Left ventricle myocardium inferior (tissue), 1 donor: ENCODE data around the gene IL32. TPM values are rescaled to one million over a fixed set of nuclear protein-coding genes. Genes with fewer than 3 reads are reported as not detected.

Experiments used
- DNase-seq: peaks from one replicate; pipeline ENCODE4 v3.0.0-alpha.2; 2020
- H3K27ac ChIP-seq: fragments of 200-600 bp; replicated peaks from 2 replicates; pipeline ENCODE4 v1.8.0; 2021
- H3K27me3 ChIP-seq: fragments of 200-600 bp; 2 replicates; pipeline ENCODE4 v1.8.0; 2021; ENCODE audit warnings: low read depth
- H3K36me3 ChIP-seq: fragments of 200-600 bp; 2 replicates; pipeline ENCODE4 v1.8.0; 2021
- H3K4me1 ChIP-seq: fragments of 200-600 bp; 2 replicates; pipeline ENCODE4 v1.8.0; 2021
- H3K4me3 ChIP-seq: fragments of 200-600 bp; 2 replicates; pipeline ENCODE4 v1.8.0; 2021; ENCODE audit warnings: mild to moderate bottlenecking, moderate library complexity
- H3K9me3 ChIP-seq: fragments of 200-600 bp; replicated peaks from 2 replicates; pipeline ENCODE4 v1.8.0; 2021
- intact Hi-C: fragments of 100-400 bp; cut with micrococcal nuclease; formaldehyde crosslinking; loops from one replicate; pipeline ENCODE4 v1.11.0; 2022
- total RNA-seq: library from RNA; stranded (reverse); fragmentation: NEBNext Ultra II Directional; extraction: Animal tissue kit (Norgen Biotek cat#: 25700); gene quantifications from one replicate; pipeline ENCODE4 v1.2.1, GENCODE V29; 2021
- TF ChIP-seq, protein P1 (sequence below): fragments of 200-600 bp; IDR thresholded peaks from 2 replicates; pipeline ENCODE4 v1.8.0; 2021; ENCODE audit warnings: antibody characterized with exemption, mild to moderate bottlenecking, borderline replicate concordance
- donor health status: DM: no; HTN: yes; CAD: no; lungs with severe emphysema.

Gene IL32
- total RNA-seq, 1 donor from 2014 or later = 36.3 TPM

DNA sequence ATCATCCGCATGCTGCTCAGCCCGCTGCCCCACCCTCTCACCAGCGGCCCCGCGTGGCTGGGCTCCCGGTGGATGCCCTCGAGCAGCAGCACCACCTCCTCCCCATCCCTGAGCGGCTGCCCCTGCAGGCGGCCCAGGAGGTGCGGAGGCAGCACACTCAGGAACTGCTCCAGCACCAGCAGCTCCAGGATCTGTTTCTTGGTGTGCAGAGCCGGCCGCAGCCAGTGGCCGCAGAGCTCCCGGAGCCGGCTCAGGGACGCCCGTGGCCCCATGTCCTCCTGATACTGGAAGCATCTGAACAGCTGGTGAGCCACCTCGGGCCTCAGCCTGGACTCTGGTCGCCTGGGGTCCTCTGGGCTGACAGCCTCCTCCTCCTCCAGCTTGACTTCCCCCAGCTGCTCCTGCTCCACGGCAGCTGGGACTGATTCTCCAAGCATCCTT lies 27.1 kb downstream of the IL32 start:
- Histone ChIP-seq H3K4me3 (no peak overlapping the region), H3K9me3 (no peaks in the 10 kb centered on the region), H3K27me3 (peaks cover 27% of the 10 kb centered on the region), H3K4me1 (peaks cover 10% of the 10 kb centered on the region), H3K27ac (no peak overlapping the region), H3K36me3 (no peaks in the 10 kb centered on the region)
- no peak for DNase-seq
- intact Hi-C loops = no loop called here
- TF ChIP-seq, protein P1, sequence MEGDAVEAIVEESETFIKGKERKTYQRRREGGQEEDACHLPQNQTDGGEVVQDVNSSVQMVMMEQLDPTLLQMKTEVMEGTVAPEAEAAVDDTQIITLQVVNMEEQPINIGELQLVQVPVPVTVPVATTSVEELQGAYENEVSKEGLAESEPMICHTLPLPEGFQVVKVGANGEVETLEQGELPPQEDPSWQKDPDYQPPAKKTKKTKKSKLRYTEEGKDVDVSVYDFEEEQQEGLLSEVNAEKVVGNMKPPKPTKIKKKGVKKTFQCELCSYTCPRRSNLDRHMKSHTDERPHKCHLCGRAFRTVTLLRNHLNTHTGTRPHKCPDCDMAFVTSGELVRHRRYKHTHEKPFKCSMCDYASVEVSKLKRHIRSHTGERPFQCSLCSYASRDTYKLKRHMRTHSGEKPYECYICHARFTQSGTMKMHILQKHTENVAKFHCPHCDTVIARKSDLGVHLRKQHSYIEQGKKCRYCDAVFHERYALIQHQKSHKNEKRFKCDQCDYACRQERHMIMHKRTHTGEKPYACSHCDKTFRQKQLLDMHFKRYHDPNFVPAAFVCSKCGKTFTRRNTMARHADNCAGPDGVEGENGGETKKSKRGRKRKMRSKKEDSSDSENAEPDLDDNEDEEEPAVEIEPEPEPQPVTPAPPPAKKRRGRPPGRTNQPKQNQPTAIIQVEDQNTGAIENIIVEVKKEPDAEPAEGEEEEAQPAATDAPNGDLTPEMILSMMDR = no peak

DNA sequence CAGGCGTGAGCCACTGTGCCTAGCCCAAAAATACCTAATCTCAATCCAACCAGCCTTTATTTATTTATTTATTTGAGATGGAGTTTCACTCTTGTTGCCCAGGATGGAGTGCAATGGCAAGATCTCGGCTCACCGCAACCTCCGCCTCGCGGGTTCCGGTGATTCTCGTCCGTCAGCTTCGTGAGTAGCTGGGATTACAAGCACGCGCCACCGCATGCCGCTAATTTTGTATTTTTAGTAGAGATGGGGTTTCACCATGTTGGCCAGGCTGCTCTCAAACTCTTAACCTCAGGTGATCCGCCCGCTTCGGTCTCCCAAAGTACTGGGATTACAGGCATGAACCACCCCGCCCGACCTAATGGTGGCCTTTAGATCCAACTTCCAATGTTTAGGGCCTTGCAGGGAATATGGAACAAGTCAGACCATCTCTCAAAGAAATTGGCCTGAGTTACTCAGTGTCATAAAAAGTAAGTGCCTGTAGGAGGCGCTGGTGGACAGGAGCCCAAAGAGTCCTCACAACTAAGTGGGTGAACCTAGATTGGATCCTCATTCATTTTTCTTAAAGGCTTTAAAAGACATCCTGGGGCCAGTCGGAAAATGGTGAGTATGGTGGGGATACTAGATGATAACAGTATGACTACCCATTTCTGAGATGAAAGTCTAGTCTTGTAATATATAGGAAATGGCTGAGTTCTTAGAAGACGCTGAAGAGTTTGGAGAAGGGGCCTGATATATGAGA lies 29.0 kb downstream of the IL32 start:
- intact Hi-C loops = no loop called here
- no peaks in the 10 kb centered on the region for H3K36me3 ChIP-seq
- no peak for DNase-seq
- peaks cover 33% of the 10 kb centered on the region for H3K27me3 ChIP-seq
- H3K9me3 ChIP-seq = no peaks in the 10 kb centered on the region
- TF ChIP-seq, protein P1 = peak; percentile 57
- no peak overlapping the region for H3K4me3 ChIP-seq
- H3K4me1 ChIP-seq = peaks cover 1% of the 10 kb centered on the region
- no peak overlapping the region for H3K27ac ChIP-seq

DNA sequence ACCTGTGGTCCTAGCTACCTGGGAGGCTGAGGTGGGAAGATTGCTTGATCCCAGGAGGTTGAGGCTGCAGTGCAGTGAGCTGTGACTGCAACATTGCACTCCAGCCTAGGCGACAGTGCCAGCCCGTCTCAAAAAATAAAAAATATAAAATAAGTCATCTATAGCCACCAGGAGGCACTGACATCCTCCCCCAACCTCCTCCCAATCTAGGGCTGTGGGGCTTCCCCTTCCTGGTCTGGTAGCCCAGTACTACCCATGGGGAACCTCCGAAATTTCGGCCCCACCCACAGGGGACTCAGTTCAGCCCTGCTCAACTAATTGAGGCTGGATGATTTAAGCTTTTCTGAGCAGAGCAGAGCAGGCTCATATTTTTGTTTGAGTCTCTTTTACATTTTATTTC lies 30.4 kb downstream of the IL32 start:
- peaks cover 37% of the 10 kb centered on the region for H3K27me3 ChIP-seq
- H3K4me3 ChIP-seq = no peak overlapping the region
- intact Hi-C loops = no loop called here
- H3K4me1 ChIP-seq = peaks cover 13% of the 10 kb centered on the region
- DNase-seq = no peak
- H3K9me3 ChIP-seq = no peaks in the 10 kb centered on the region
- no peaks in the 10 kb centered on the region for H3K36me3 ChIP-seq
- TF ChIP-seq, protein P1 = peak; percentile 26
- no peak overlapping the region for H3K27ac ChIP-seq

DNA sequence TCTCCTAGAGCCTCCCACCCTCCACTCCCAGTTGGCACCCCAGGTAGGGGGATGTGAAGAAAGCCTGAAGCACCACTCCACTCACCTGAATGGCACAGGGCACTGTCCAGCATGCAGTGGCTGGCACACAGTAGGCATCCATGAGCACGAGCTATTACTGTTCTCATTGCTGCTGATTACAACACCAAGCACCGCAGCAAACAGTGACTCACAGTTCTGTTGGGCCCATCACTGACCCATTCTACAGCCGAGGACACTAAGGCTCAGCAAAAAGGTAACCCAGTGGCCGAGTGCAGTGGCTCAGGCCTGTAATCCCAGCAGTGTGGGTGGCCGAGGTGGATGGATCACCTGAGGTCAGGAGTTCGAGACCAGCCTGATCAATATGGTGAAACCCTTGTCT lies 30.9 kb downstream of the IL32 start:
- H3K9me3 ChIP-seq = no peaks in the 10 kb centered on the region
- intact Hi-C loops = no loop called here
- H3K36me3 ChIP-seq = no peaks in the 10 kb centered on the region
- H3K27me3 ChIP-seq = peaks cover 32% of the 10 kb centered on the region
- peaks cover 18% of the 10 kb centered on the region for H3K4me1 ChIP-seq
- no peak overlapping the region for H3K4me3 ChIP-seq
- TF ChIP-seq, protein P1 = no peak
- no peak for DNase-seq
- no peak overlapping the region for H3K27ac ChIP-seq

DNA sequence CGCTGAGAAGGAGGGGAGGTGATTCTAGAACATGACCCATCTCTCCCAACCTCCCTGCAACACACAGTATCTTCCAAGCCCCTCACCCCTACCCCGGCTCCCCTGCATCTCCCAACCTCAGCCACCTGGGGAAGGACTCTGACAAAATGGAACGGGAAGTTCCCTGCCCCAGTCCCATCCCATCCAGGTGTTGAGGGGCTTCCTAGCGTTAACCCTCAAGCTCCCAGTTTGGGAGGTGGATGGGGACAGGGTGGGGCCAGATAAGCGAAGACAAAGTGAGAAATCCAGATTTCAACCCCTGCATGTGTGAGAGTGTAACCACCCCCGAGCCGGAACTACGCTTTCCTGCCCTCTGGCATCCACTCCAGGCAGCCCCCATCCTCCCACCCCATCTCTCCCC lies 31.8 kb downstream of the IL32 start:
- Histone ChIP-seq H3K4me3 (no peak overlapping the region), H3K9me3 (no peaks in the 10 kb centered on the region), H3K36me3 (no peaks in the 10 kb centered on the region), H3K4me1 (peaks cover 24% of the 10 kb centered on the region), H3K27ac (no peak overlapping the region), H3K27me3 (peaks cover 23% of the 10 kb centered on the region)
- TF ChIP-seq, protein P1 = no peak
- no peak for DNase-seq
- intact Hi-C loops = no loop called here
